ENCODE data around the gene DERL3. TPM values are rescaled to one million over a fixed set of nuclear protein-coding genes. Genes with fewer than 3 reads are reported as not detected.

DERL3 gene
- total RNA-seq, 6 experiments from 2014 or later = 0.21 to 0.88 (median 0.40) TPM

- Mint-ChIP-seq H3K27ac (peak overlapping the region; percentile 78), H3K4me3 (no peak overlapping the region), H3K36me3 (ENCODE audit: low read depth) (peaks cover 37% of the 10 kb centered on the region), H3K4me1 (ENCODE audit: low read depth) (peaks cover 38% of the 10 kb centered on the region), H3K27me3 (ENCODE audit: insufficient read depth) (no peaks in the 10 kb centered on the region; the same call in 1 of the 2 replicates), H3K9me3 (no peaks in the 10 kb centered on the region)
- no peak for DNase-seq
- no peak for TF ChIP-seq CTCF (IDR thresholded peaks at IDR 0.05)
Measured at GRCh38 chr22:23822101-23822671, 16.6 kb downstream of the DERL3 start.

- peaks cover 34% of the 10 kb centered on the region for H3K4me1 Mint-ChIP-seq (ENCODE audit: low read depth)
- no peaks in the 10 kb centered on the region for H3K9me3 Mint-ChIP-seq
- H3K27ac Mint-ChIP-seq = no peak overlapping the region
- no peaks in the 10 kb centered on the region; the same call in 1 of the 2 replicates for H3K27me3 Mint-ChIP-seq (ENCODE audit: insufficient read depth)
- no peak for DNase-seq
- no peak for TF ChIP-seq CTCF (IDR thresholded peaks at IDR 0.05)
- H3K4me3 Mint-ChIP-seq = no peak overlapping the region
- peaks cover 35% of the 10 kb centered on the region for H3K36me3 Mint-ChIP-seq (ENCODE audit: low read depth)
Measured at GRCh38 chr22:23820748-23821211, 18.0 kb downstream of the DERL3 start.

GRCh38 chr22:23818541-23818940 is 20.3 kb downstream of the DERL3 start:
- H3K9me3 Mint-ChIP-seq = no peaks in the 10 kb centered on the region
- TF ChIP-seq CTCF (IDR thresholded peaks at IDR 0.05) = no peak
- H3K36me3 Mint-ChIP-seq (ENCODE audit: low read depth) = peaks cover 27% of the 10 kb centered on the region
- no peak overlapping the region for H3K4me3 Mint-ChIP-seq
- no peak overlapping the region for H3K27ac Mint-ChIP-seq
- DNase-seq = no peak
- peaks cover 27% of the 10 kb centered on the region for H3K4me1 Mint-ChIP-seq (ENCODE audit: low read depth)
- peaks cover 3% of the 10 kb centered on the region for H3K27me3 Mint-ChIP-seq (ENCODE audit: insufficient read depth)

GRCh38 chr22:23817146-23817545 is 21.7 kb downstream of the DERL3 start:
- TF ChIP-seq CTCF (IDR thresholded peaks at IDR 0.05) = no peak
- no peak overlapping the region for H3K4me3 Mint-ChIP-seq

GRCh38 chr22:23816156-23816976 is 22.4 kb downstream of the DERL3 start:
- H3K9me3 Mint-ChIP-seq = no peaks in the 10 kb centered on the region
- H3K27me3 Mint-ChIP-seq (ENCODE audit: insufficient read depth) = peaks cover 3% of the 10 kb centered on the region; the same call in 1 of the 2 replicates
- H3K27ac Mint-ChIP-seq = peak overlapping the region; percentile 42; the same call in 1 of the 2 replicates
- no peak for DNase-seq
- peaks cover 36% of the 10 kb centered on the region for H3K36me3 Mint-ChIP-seq (ENCODE audit: low read depth)
- TF ChIP-seq CTCF (IDR thresholded peaks at IDR 0.05) = no peak
- H3K4me3 Mint-ChIP-seq = no peak overlapping the region
- H3K4me1 Mint-ChIP-seq (ENCODE audit: low read depth) = peaks cover 12% of the 10 kb centered on the region

More at GRCh38 chr22:23817146-23817545, 21.7 kb downstream of the DERL3 start:
- Mint-ChIP-seq H3K9me3 (no peaks in the 10 kb centered on the region), H3K36me3 (ENCODE audit: low read depth) (peaks cover 32% of the 10 kb centered on the region), H3K27me3 (ENCODE audit: insufficient read depth) (peaks cover 3% of the 10 kb centered on the region; the same call in 1 of the 2 replicates), H3K4me1 (ENCODE audit: low read depth) (peaks cover 13% of the 10 kb centered on the region), H3K27ac (no peak overlapping the region)
- no peak for DNase-seq
